AG10803 (cell line): ENCODE results near the gene MXRA8.

Experiments
- DNase-seq: peaks from one replicate; pipeline ENCODE4 v3.0.0; 2010; ENCODE audit warnings: low read depth
- H3K4me3 ChIP-seq: 2 replicates; pipeline ENCODE4 v1.5.1; 2011; ENCODE audit warnings: mild to moderate bottlenecking, low read length, control low read depth
- TF ChIP-seq, protein P1 (sequence below): conservative IDR thresholded peaks from 2 replicates; pipeline ENCODE4 v1.5.1; 2011; ENCODE audit warnings: mild to moderate bottlenecking, low read length, control low read depth, inconsistent platforms

Gene MXRA8

DNA sequence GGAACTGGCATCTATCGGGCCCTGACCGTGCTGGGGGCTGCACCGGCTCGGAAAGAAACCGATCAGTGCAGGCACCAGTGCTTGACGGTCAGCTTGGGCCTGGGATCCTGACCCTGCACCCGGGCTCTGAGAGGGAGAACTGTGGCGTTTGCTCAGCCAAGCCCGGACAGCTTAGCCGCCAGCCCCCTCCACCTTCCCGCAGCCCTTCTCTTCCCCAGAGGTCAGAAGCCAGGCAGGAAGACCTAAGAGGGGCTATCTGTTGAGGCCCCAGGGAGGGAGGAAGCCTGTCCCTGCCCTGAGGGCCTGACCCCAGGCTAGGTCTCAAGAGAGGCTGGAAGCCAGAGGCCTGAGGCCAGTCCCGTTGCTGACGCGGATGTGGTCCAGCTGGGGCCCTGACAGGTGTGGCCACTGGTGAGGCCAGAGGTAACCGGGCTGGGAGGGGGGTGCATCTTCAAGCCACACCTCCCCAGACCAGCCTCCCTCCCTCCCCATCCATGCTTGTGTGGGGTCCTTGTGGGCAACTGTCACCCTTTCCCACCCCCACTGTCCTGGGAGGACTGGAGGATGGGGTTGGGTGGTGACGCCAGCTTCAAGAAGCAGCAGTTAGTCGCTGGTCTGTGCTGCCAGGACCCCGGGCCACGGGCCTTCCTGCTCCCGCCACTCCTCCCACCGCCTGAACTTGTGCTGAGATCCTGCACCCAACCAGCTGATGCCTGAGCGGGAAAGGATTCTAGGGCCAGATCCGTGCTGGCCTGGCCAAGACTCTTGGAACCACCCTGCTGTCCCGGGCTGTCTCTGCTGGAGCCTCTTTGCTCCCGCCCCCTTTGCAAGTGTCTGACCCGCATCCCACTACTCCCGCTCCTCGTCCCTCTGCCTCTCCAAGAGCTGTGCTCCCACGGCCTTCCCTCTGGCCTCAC lies 6.6 kb downstream of the MXRA8 start:
- DNase-seq: peak; percentile 51
- peak overlapping the region; percentile 31 for H3K4me3 ChIP-seq
- TF ChIP-seq, protein P1, sequence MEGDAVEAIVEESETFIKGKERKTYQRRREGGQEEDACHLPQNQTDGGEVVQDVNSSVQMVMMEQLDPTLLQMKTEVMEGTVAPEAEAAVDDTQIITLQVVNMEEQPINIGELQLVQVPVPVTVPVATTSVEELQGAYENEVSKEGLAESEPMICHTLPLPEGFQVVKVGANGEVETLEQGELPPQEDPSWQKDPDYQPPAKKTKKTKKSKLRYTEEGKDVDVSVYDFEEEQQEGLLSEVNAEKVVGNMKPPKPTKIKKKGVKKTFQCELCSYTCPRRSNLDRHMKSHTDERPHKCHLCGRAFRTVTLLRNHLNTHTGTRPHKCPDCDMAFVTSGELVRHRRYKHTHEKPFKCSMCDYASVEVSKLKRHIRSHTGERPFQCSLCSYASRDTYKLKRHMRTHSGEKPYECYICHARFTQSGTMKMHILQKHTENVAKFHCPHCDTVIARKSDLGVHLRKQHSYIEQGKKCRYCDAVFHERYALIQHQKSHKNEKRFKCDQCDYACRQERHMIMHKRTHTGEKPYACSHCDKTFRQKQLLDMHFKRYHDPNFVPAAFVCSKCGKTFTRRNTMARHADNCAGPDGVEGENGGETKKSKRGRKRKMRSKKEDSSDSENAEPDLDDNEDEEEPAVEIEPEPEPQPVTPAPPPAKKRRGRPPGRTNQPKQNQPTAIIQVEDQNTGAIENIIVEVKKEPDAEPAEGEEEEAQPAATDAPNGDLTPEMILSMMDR: no peak

DNA sequence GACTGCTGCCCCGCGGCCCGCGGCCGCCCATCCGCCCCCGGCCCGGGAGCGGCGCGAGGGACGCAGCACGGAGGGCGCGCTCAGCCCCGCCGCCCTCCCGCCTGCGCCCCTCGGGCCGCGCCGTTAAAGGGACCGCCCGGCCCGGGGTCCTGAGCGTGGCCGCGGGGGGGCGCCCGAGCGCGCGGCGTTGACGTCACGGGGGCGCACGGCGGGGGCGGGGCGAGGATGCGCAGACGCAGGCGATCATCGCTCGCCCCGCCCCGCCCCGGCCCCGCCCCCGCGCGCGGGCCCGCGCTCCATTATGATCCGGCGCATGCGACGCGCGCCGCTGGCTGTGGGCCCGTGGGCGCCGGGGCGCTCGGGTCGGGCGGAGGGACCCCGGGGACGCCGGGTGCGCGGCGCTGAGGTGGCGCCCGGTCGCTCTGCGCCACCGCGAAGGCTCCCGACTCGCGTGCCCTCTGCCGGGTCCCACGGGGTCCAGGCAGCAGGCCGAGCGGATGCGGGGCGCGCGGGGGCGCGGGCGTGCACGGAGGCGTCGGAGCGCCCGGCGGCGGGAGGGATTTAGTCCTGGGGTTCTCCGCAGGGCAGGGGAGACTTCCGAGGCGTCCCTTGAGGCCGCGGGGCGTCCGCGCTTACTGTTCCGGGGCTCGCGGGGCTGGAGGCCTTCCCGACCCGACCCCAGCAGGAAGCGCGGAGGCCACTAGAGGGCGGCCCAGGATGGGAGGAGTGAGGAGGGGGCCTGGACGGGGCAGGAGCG lies 8.9 kb downstream of the MXRA8 start, which contains the start of gene DVL1:
TSS of gene DVL1 (minus strand) at position 163 of the 757 bp plus-strand sequence. CDS start 353 bp downstream, outside the sequence.
- DNase-seq: peak; percentile 79
- TF ChIP-seq, protein P1: peak; percentile 37
- peak within 1 kb of the TSS; percentile 75 for H3K4me3 ChIP-seq

DNA sequence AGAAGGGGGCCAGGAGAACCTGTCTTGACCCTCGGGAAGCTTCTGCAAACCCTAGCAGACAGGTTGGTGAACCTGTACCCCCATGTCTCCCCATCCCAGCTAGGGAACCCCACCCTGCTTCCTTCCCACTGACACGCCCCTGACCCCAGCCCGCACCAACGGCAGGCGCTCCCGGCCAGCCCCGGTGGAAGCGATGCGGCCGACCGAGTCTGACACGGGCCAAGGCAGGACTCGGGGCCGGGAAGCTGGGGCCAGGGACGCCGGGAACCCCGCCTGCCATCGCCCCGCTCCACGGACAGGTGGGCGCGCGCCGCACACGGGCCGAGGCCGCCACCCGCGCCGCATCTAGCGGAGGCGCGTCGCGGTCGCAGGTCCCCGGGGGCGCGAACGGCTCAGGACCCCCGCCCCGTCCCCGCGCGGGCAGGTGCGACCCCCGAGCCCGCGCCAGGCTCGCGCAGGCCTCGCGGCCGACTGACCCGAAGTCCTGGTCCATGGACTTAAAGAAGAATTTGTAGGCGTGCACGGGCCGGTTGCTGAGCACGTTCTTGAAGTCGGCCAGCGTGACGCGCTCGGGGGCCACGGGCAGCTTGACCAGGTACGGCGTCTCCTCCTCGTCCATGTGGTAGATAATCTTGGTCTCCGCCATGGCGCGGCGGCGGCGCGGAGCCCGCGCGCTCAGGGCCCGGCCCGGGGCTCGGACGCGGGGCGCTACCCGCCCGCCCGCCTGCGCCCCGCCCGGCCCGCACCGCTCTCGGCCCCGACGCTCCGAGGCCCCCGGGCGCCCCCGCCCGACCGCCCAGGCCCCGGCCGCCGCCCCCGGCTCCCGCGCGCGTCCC lies 9.7 kb downstream of the MXRA8 start:
- H3K4me3 ChIP-seq: peak overlapping the region; percentile 75
- TF ChIP-seq, protein P1: no peak
- DNase-seq: no peak

DNA sequence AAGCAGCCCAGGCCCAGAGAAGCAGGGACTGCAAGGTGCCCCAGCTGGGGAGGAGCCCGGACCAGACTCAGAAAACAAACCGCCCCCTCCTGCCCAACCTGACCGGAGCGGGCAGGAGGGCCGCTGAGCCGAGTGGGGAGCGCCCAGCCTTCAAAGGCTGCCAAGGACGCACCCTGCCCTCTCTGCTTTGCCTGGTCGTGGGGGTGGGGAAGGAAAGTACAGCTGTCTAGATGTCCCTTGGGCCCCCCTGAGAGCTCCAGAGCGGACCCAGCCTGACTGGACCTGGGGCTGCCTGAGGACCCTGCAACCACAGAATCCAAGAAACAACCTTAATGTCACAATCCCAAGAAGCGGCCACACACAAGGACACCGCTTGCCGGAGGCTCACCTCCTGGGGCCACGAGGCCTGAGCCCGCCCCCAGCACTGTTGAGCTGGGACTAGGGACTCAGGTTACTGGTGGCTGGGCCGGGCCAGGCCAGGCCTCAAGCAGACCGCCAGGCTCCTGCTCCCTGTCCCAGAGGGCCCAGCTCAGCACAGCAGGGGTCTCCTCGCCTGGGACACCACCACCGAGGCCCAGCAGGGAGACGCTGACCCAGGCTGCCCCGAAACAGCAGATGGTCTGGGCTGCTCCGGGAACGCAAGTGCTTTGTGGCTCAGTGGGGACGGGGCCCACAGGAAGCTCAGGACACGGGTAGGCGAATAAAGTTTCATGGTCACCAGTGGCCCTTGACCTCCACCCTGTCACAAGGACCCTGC lies 10.5 kb downstream of the MXRA8 start:
- TF ChIP-seq, protein P1: no peak
- DNase-seq: no peak
- peak overlapping the region; percentile 75 for H3K4me3 ChIP-seq

DNA sequence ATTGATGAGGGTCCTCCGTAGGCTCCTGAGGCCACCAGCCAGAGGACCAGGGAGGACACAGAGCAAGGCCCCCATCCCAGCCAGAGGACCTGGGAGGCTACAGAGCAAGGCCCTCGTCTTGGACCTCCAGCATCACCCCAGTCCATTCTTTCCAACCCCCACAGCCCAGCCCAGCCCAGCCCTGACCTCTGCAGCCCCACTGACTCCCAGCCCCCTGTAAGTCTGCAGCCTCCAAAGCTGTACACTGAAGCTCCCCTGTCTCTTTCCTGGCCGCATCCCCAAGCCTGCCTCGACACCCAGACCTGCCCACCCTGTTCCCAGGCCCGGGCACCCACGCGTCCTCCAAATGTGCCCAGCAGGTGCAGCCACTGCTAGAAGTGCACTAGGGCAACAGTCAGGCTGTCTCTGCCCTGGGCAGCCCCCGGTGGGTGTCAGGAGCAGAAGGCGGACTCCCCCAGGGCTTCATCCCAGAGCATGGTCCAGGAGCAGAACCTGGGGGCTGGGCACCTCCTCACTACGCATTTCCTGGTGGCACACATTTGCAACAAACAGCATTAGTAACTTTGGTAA lies 11.2 kb downstream of the MXRA8 start:
- H3K4me3 ChIP-seq: peak overlapping the region; percentile 75

More for the DNA sequence above, 11.2 kb downstream of the MXRA8 start:
- TF ChIP-seq, protein P1: no peak
- DNase-seq: no peak
